GM18511 (cell line): ENCODE measurements around the gene CD3E.

Source experiments
- ATAC-seq: cut with Tn5 transposase; IDR thresholded peaks from one replicate; pipeline ENCODE4 v1.9.1; 2021; ENCODE audit warnings: mild to moderate bottlenecking, moderate library complexity; ENCODE audit not compliant: unreplicated experiment

Gene CD3E

GRCh38 chr11:118321386-118322082 lies 17.0 kb downstream of the CD3E start:
- peak; percentile 45 for ATAC-seq

DNA sequence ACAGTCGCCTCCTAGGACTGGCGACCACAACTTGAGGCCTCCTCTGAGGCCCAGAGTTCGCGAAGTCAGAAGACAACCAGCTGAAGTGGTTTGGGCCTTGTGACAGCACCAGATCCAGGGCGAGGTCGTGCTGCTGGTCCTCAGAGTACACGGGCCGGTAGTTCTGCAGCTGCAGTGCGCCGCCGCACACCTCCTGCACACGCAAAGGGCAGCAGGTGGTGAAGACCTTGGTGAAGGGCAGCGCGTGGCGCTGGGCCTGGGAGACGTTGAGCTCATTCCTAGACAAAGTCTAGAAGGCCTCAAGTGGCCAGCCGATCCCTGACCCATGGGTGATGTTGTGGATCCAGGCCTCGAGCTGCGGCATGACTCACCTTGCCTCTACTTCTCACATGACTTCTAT lies 18.2 kb downstream of the CD3E start:
- ATAC-seq: no peak

GRCh38 chr11:118325283-118325682 lies 20.8 kb downstream of the CD3E start:
- ATAC-seq: no peak

DNA sequence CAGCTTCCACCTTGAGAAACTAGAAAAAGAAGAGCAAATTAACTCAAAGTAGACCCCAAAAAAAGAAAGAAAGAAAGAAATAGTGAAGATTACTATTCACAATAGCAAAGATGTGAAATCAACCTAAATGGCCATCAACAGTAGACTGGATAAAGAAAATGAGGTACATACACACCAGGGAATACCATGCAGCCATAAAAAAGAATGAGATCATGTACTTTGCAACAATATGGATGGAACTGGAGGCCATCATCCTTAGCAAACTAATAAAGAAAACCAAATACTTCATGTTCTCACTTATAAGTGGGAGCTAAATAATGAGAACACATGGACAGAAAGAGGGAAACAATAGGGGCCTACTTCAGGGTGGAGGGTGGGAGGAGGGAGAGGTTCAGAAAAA lies 24.2 kb downstream of the CD3E start:
- ATAC-seq: no peak

- ATAC-seq: no peak
Observed at GRCh38 chr11:118334745-118335144, 30.2 kb downstream of the CD3E start.

DNA sequence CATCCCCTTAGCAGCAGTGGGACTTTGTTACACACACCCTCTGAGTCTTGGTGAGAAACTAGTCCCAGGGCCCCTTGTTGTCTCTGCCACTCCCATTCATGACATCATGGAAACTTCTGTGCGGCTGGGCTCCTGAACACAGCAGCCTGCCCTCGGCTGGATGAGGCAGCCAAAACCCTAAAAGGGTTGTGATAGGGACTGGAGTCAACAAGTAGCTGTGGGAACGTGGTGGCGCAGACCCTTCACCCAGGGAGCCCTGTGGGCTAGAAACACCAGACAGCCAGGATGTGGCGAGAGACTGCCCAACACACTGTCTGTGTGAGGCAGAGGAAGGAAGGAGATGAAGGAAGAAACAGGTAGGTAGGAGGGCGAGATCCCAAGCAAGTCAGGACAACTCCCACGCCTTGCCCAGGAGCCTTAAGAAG lies 34.1 kb downstream of the CD3E start:
- ATAC-seq: peak; percentile 56

- ATAC-seq: no peak
Observed at GRCh38 chr11:118339281-118339961, 34.9 kb downstream of the CD3E start.

GRCh38 chr11:118340449-118340848 lies 35.9 kb downstream of the CD3E start:
- no peak for ATAC-seq

GRCh38 chr11:118341261-118341660 lies 36.7 kb downstream of the CD3E start:
- ATAC-seq: no peak

- no peak for ATAC-seq
Observed at GRCh38 chr11:118341815-118342489, 37.4 kb downstream of the CD3E start.

- no peak for ATAC-seq
Observed at GRCh38 chr11:118342503-118343161, 38.1 kb downstream of the CD3E start, which contains the start of gene CD3D. Gene CD3D (minus strand): TSS chr11:118342705. CDS start chr11:118342607, 98 bp downstream.

DNA sequence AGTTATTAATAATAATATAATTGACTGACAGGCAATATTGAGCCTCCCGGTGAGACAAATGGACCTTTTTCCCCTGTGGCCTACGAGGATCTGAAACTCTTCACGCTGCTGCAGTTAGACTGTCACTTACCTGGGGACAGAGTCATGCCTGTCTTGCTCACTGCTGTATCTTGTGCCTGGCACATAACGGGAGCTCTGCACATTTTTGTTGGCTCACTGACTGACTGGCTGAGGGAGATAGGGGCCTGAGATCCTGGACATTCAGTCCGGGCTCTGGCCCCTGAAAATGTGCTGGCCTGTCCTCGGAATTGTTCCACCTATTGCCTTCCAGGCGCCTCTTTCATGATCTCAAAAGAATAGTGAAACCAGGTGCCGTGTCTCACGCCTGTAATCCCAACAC lies 38.7 kb downstream of the CD3E start:
- ATAC-seq: no peak

DNA sequence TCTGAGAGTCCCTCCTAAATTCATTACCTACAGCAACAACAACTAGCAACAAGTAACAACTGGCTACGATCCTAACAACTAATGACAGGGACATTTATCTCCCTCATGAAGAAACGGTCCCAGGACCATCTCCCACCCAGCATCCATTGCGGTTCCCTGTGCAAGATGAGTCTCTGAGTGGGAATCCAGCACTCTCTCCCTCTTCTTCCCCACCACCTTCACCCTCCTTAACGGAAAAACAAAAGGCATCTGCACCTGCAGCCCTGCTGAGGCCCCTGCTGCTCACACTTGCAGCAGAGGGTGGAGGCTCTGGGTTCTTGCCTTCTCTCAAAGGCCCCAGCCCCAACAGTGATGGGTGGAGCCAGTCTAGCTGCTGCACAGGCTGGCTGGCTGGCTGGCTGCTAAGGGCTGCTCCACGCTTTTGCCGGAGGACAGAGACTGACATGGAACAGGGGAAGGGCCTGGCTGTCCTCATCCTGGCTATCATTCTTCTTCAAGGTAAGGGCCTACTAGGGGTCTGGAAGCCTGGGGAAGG lies 39.5 kb downstream of the CD3E start, which contains the start of gene CD3G:
Gene CD3G, plus strand, starts transcription at position 364 of the 535 bp plus-strand sequence. Its CDS starts 80 bp downstream, at position 444.
- no peak for ATAC-seq

- ATAC-seq: no peak
Observed at GRCh38 chr11:118349475-118349874, 44.9 kb downstream of the CD3E start.

DNA sequence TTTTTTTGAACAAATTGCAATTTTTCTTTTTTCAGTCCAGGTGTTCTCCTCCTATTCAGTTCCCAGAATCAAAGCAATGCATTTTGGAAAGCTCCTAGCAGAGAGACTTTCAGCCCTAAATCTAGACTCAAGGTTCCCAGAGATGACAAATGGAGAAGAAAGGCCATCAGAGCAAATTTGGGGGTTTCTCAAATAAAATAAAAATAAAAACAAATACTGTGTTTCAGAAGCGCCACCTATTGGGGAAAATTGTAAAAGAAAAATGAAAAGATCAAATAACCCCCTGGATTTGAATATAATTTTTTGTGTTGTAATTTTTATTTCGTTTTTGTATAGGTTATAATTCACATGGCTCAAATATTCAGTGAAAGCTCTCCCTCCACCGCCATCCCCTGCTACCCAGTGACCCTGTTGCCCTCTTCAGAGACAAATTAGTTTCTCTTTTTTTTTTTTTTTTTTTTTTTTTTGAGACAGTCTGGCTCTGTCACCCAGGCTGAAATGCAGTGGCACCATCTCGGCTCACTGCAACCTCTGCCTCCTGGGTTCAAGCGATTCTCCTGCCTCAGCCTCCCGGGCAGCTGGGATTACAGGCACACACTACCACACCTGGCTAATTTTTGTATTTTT lies 48.7 kb downstream of the CD3E start:
- ATAC-seq: no peak

DNA sequence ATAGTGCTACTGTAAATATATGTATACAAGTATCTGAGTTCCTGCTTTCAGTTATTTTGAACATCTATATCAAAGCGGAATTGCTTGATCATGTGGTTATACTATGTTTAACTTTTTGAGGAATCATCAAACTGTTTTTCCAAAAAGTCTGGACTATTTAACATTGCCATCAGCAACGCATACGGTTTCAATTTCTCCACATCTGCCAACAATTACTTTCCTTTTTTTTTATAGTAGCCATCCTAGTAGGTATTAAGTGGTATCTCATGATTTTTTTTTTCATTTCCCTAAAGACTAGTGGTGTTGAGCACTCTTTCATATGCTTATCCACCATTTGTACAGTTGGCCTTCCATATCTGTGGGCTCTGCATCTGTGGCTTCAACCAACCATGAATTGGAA lies 53.5 kb downstream of the CD3E start:
- no peak for ATAC-seq

GRCh38 chr11:118359295-118359958 lies 54.9 kb downstream of the CD3E start, which contains the start of gene UBE4A:
Gene UBE4A (plus strand): TSS chr11:118359600. CDS start chr11:118365081, 5,481 bp downstream.
- ATAC-seq: peak; percentile 89

DNA sequence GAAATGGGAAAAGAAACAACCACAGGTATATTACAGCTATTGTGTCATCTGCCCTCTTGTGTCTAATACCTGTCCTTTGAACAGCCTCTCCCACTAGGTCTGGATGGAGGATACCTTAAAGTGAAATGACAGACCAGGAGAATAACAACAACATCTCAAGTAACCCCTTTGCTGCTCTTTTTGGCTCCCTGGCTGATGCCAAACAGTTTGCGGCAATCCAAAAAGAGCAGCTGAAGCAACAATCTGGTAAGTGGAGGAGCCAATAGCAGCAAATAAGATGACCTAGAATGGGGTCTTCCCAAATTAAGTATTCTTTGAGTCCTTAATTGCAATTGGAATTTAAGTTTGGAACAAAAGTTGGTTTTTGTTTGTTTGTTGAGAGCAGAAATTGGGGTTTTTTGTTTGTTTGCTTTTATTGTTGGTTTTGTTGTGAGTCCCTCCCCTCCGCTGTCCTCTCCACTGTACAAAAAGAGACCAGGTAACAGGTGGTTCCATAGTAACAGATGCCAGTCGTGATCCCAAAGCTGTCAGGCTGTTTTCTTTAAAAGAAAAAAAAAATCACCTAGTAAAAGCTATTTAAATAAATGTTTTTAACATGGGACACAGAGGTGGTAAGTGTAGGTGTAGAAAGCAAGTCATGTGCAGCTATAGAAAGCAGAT lies 60.6 kb downstream of the CD3E start:
- ATAC-seq: no peak
